H54 (cell line): ENCODE data around the gene SMIM26.

ENCODE experiments used
- DNase-seq: peaks from one replicate; pipeline ENCODE4 v3.0.0; 2011; ENCODE audit warnings: low spot score, mixed read lengths; ENCODE audit not compliant: insufficient read length
- FAIRE-seq: peaks from 3 replicates; lab custom pipeline; 2011; peaks lifted over from hg19 to GRCh38; lab: Jason Lieb, UNC
- POLR2A ChIP-seq: IDR thresholded peaks from 2 replicates; pipeline ENCODE4 v1.6.1; 2011; ENCODE audit warnings: low read depth, mild to moderate bottlenecking, low read length

Gene SMIM26

GRCh38 chr20:18543932-18544331 lies 23.3 kb upstream of the SMIM26 start:
- TF ChIP-seq POLR2A = no peak
- no peak for FAIRE-seq
- no peak for DNase-seq

GRCh38 chr20:18545566-18545965 lies 21.7 kb upstream of the SMIM26 start:
- FAIRE-seq (no peak), DNase-seq (no peak)
- TF ChIP-seq POLR2A = no peak

GRCh38 chr20:18548465-18548864 lies 18.8 kb upstream of the SMIM26 start:
- DNase-seq (no peak), FAIRE-seq (no peak)
- TF ChIP-seq POLR2A = no peak

DNA sequence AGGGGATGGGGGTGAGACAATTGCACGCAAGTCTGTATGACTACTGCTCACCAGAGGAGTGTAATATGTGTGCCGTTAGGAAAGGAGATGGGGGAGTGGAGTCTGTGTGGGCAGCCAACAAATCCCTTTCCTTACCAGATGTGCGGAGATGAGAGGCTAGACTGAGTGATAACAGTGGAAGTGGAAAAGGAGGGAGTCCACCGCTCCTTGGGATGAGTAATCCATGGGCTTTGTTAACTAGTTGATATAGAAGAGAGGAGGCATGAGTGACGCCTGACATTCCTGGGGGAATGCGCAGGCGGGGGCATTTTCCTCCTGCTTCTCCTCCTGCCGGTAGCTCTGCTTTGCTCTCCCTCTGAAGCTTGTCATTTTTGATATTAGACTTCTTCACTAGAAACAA lies 13.5 kb upstream of the SMIM26 start:
- no peak for DNase-seq
- no peak for FAIRE-seq
- no peak for TF ChIP-seq POLR2A

DNA sequence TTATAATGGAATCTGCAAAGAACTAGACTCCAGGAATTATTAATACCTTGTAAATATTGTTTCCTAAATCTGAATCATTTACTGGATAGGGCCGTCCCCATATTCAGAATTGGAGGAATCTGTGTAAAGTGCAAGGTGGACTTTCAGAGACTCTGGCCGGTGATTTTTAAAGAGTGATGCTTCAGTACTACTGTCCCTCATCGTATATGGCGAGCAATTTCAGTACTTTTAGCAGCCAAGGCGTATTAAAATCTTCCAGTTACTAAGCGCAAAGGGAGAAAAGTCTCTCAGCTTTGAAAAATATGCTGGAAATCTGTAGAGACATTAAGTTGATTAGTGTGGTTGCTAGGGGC lies 483 bp downstream of the SMIM26 start:
- no peak for TF ChIP-seq POLR2A
- FAIRE-seq (no peak), DNase-seq (no peak)

DNA sequence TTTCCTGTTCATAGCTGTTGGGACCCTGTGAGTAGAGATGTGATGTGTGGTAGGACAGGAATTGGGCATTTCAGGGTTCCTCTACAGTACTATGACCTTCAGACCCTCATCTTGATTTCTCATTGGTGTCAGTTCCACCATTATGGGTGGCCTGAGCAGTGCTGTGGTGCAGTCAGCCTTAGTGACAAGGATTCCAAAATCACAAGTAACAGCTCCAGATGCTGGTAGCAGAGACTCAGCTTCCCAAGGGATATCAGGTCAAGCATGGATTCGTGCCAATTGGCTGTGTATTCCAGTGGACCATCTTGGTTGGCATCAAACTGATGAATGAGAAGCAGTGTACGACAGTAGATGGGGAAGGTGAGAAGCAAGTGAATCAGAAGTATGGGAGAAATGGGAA lies 3.8 kb downstream of the SMIM26 start:
- FAIRE-seq (no peak), DNase-seq (no peak)
- TF ChIP-seq POLR2A = no peak

DNA sequence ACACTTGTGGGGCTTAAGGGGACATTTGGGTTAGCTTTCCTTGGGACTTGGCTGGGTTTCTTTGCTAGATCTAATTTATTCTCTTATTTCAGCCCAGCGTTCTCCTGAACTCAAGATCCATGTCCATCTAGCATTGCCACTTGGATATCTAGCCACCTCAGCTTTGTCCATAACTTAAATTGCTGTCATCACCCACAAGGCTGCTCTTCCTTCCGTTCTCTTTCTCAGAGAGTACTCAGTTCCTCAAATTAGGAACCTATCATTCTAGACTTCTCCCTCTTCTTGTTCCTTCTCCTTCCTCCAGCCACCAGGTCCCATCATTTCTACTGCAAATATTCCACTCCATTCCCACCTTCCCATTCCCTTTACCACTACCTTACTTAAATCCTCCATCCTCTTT lies 4.3 kb downstream of the SMIM26 start:
- TF ChIP-seq POLR2A = no peak
- no peak for FAIRE-seq
- DNase-seq = no peak

GRCh38 chr20:18577942-18578341 lies 10.7 kb downstream of the SMIM26 start:
- no peak for FAIRE-seq
- no peak for TF ChIP-seq POLR2A
- DNase-seq = no peak

- DNase-seq = no peak
- TF ChIP-seq POLR2A = no peak
- FAIRE-seq = no peak
Measured at GRCh38 chr20:18578581-18578980, 11.3 kb downstream of the SMIM26 start.

GRCh38 chr20:18580012-18580411 lies 12.8 kb downstream of the SMIM26 start:
- TF ChIP-seq POLR2A = no peak
- no peak for FAIRE-seq
- no peak for DNase-seq

DNA sequence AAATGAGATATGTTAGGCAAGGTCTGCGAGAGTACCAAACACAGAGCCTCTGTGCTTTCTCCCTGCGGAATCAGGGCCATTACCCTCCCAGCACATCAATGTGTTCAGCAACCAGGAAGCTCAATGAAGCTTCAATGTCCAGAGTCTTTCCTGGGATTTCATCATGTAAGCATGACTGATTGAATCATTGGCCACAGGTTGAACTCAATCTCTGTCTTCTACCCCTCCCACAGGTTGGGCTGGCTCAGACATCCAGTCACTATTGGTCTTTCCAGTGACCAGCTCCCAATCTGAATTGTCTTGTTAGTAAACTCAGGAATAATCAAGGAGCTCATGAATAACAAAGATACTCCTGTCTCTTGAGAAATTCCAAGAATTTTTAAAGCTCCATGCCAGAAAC lies 17.9 kb downstream of the SMIM26 start:
- no peak for DNase-seq
- no peak for TF ChIP-seq POLR2A
- FAIRE-seq = no peak

- DNase-seq (peak; percentile 90), FAIRE-seq (peak; percentile 30)
- TF ChIP-seq POLR2A = peak; percentile 69
Measured at GRCh38 chr20:18587665-18588573, 20.7 kb downstream of the SMIM26 start, which contains the start of gene DTD1. TSS of gene DTD1 (plus strand) at chr20:18588054. CDS start at chr20:18588073, 19 bp downstream.

DNA sequence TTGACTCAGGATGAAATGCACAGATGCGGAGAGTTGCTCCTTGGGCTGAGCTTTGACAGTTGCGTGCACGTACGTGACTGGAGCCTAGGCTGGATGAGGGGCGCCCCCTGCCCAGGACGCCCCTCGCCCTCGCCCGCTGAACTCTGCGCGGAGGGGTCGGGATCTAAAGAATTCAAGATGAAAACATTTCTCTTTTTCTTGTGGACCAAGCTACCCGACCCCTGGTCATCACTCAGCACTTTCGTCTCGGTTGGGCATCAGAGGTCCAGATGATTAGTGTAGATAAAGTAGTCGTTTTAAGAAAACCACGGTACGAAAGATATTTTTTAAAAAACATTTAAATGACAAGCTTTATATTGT lies 21.3 kb downstream of the SMIM26 start:
- DNase-seq (no peak), FAIRE-seq (no peak)
- TF ChIP-seq POLR2A = no peak

- FAIRE-seq (no peak), DNase-seq (no peak)
- no peak for TF ChIP-seq POLR2A
Measured at GRCh38 chr20:18589941-18590674, 22.9 kb downstream of the SMIM26 start.

GRCh38 chr20:18596270-18596669 lies 29.0 kb downstream of the SMIM26 start:
- no peak for TF ChIP-seq POLR2A
- no peak for FAIRE-seq
- no peak for DNase-seq

- no peak for TF ChIP-seq POLR2A
- DNase-seq = no peak
- FAIRE-seq = no peak
Measured at GRCh38 chr20:18609741-18610140, 42.5 kb downstream of the SMIM26 start.
